GM23338 (cell line): ENCODE measurements around the gene WNT11. TPM values are rescaled to one million over a fixed set of nuclear protein-coding genes. Genes with fewer than 3 reads are reported as not detected.

Source experiments
- ATAC-seq: fragments of 200-7000 bp; cut with Tn5 transposase; 3 replicates; pipeline ENCODE4 v1.9.1; 2020
- DNase-seq: peaks from one replicate; pipeline ENCODE4 v3.0.0-alpha.2; 2015; ENCODE audit warnings: low spot score
- H2AFZ ChIP-seq: fragments of 200-600 bp; sonication (generic); 2 replicates; pipeline ENCODE4 v1.8.0; 2016; ENCODE audit warnings: antibody characterized with exemption, mild to moderate bottlenecking, moderate library complexity
- H3F3A ChIP-seq: fragments of 200-600 bp; sonication (generic); replicated peaks from 2 replicates; pipeline ENCODE4 v1.8.0; 2017; ENCODE audit warnings: antibody characterized with exemption, mixed run types, low read depth
- H3K27ac ChIP-seq: fragments of 200-600 bp; sonication (generic); 2 replicates; pipeline ENCODE4 v1.6.1; 2016; ENCODE audit warnings: low read depth
- H3K27me3 ChIP-seq: fragments of 200-600 bp; sonication (generic); 2 replicates; pipeline ENCODE4 v1.8.0; 2016; ENCODE audit warnings: mild to moderate bottlenecking, mixed run types, moderate library complexity; ENCODE audit not compliant: insufficient read depth
- H3K36me3 ChIP-seq: fragments of 200-600 bp; sonication (generic); 2 replicates; pipeline ENCODE4 v1.8.0; 2016; ENCODE audit warnings: mild to moderate bottlenecking; ENCODE audit not compliant: insufficient read depth
- H3K4me1 ChIP-seq: fragments of 200-600 bp; sonication (generic); 2 replicates; pipeline ENCODE4 v1.8.0; 2016; ENCODE audit warnings: mild to moderate bottlenecking, moderate library complexity; ENCODE audit not compliant: insufficient read depth
- H3K4me2 ChIP-seq: fragments of 200-600 bp; sonication (generic); 2 replicates; pipeline ENCODE4 v1.7.1; 2017; ENCODE audit warnings: mixed run types
- H3K4me3 ChIP-seq: fragments of 200-600 bp; sonication (generic); 2 replicates; pipeline ENCODE4 v1.6.1; 2016; ENCODE audit warnings: mixed run types
- H3K79me2 ChIP-seq: fragments of 200-600 bp; sonication (generic); replicated peaks from 2 replicates; pipeline ENCODE4 v1.8.0; 2017; ENCODE audit warnings: mild to moderate bottlenecking; ENCODE audit not compliant: insufficient read depth
- H3K9me2 ChIP-seq: fragments of 200-600 bp; sonication (generic); 2 replicates; pipeline ENCODE4 v1.8.0; 2017; ENCODE audit not compliant: insufficient read depth
- H4K20me1 ChIP-seq: fragments of 200-600 bp; sonication (generic); replicated peaks from 2 replicates; pipeline ENCODE4 v1.8.0; 2017; ENCODE audit warnings: mild to moderate bottlenecking; ENCODE audit not compliant: insufficient read depth
- H3K27ac Mint-ChIP-seq: 2 replicates; pipeline ENCODE4 v1.8.0; 2020; ENCODE audit warnings: inconsistent platforms, mild to moderate bottlenecking, moderate library complexity, mixed read lengths
- H3K27me3 Mint-ChIP-seq: 3 replicates; pipeline ENCODE4 v1.8.0; 2022; ENCODE audit warnings: low read depth, mild to moderate bottlenecking, moderate library complexity, mixed read lengths, inconsistent platforms; ENCODE audit not compliant: insufficient read depth, poor library complexity
- H3K36me3 Mint-ChIP-seq: 3 replicates; pipeline ENCODE4 v1.8.0; 2021; ENCODE audit warnings: low read depth, mild to moderate bottlenecking, inconsistent platforms, moderate library complexity, mixed read lengths
- H3K4me1 Mint-ChIP-seq: 3 replicates; pipeline ENCODE4 v1.8.0; 2020; ENCODE audit warnings: mild to moderate bottlenecking, inconsistent platforms, mixed read lengths
- H3K4me3 Mint-ChIP-seq: 3 replicates; pipeline ENCODE4 v1.8.0; 2021; ENCODE audit warnings: moderate library complexity, mild to moderate bottlenecking, inconsistent platforms, mixed read lengths
- H3K9me3 Mint-ChIP-seq: 3 replicates; pipeline ENCODE4 v1.8.0; 2020; ENCODE audit warnings: moderate library complexity, mild to moderate bottlenecking, inconsistent platforms, mixed read lengths
- EZH2phosphoT487 ChIP-seq: fragments of 200-600 bp; sonication (generic); IDR thresholded peaks from one replicate; pipeline ENCODE4 v1.8.1; 2018; ENCODE audit warnings: antibody characterized with exemption; ENCODE audit not compliant: unreplicated experiment
- NANOG ChIP-seq: IDR thresholded peaks from 2 replicates; pipeline ENCODE4 v1.6.1; 2016; ENCODE audit warnings: antibody characterized with exemption, borderline replicate concordance
- STAT1 ChIP-seq: IDR thresholded peaks from one replicate; pipeline ENCODE4 v1.6.1; 2016; ENCODE audit warnings: antibody characterized with exemption; ENCODE audit not compliant: unreplicated experiment
- polyA plus RNA-seq: library from polyadenylated mRNA; unstranded; fragments of >200 nt; fragmentation: Nextera tagmentation; extraction: Ambion mirVana; gene quantifications from 2 replicates; pipeline ENCODE4 v1.2.1, GENCODE V29; 2016
- total RNA-seq: library from RNA; depleted of rRNA; stranded (reverse); fragments of >200 nt; shearing (Covaris generic); gene quantifications from 2 replicates; pipeline ENCODE4 v1.2.3, GENCODE V29; 2014
- TF ChIP-seq, protein P1 (sequence below): fragments of 250-450 bp; sonication (Bioruptor Pico); IDR thresholded peaks from 2 replicates; pipeline ENCODE4 v1.5.0; 2020; ENCODE audit warnings: mild to moderate bottlenecking, moderate library complexity
- TF ChIP-seq, protein P2 (sequence below): IDR thresholded peaks from one replicate; pipeline ENCODE4 v1.6.1; 2018; ENCODE audit warnings: antibody characterized with exemption; ENCODE audit not compliant: unreplicated experiment
- TF ChIP-seq, protein P3 (sequence below), 2 experiments: fragments of 200-600 bp in 1 of 2; sonication (generic) in 1 of 2; conservative IDR thresholded peaks; 2 replicates each; pipeline versions ENCODE4 v1.5.1 to v1.6.1; 2016 to 2017; ENCODE audit warnings: antibody characterized with exemption in 2 of 2, low read depth in 2 of 2, mild to moderate bottlenecking in 2 of 2, moderate library complexity in 1 of 2

Gene WNT11
- total and polyA plus RNA-seq, 2 experiments from 2014 or later = 0.44 to 0.56 TPM

DNA sequence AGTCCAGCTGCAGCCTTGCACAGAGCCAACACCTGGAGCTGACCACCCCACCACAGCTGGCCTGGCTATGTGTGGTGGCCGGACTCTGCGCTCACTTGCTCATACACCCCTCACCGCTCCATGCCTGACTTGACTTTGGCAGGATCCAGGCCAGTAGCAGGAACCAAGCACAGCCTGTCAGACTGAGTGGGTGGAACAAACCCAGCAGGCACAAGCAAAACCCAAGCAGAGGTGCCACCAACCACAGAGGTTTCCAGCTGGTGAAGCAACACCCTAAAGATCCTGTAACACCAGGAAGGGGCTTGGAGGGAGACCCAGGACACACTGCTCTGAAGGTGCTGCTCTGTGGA is 44.9 kb upstream of the WNT11 start:
- no peak overlapping the region for H3K4me2 ChIP-seq

DNA sequence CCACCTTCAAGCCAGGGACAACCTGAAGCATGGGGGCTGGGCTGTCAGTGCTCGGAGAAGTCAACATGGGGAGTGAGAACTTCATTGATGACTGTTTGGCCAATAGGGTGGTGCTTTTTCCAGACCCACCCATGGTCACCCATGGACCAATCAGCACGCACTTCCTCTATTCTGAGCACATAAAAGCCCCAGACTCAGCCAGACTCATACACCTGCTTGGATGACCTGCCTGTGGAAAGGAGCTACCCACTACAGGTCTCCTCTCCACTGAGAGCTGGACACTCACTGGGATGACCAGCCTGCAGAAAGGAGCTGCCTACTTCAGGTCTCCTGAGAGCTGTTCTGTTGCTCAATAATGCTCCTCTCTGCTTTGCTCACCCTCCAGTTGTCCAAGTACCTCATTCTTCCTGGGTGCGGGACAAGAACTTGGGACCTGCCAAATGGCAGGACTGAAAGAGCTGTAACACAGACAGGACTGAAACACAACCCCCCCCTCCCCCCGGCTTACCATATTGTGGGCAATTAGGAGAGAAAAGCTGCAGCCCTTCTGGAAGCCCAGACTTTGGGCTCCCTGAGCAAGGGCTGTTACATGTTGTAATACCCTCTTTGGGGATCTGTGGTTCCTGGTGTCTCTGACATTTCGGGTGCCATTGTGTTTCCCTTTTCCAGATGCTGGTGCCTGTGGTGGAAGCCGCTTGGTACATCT is 44.4 kb upstream of the WNT11 start:
- ATAC-seq (no peak), DNase-seq (no peak)
- Histone ChIP-seq H3K27me3 (no peaks in the 10 kb centered on the region), H3K36me3 (no peaks in the 10 kb centered on the region), H3F3A (no peaks in the 10 kb centered on the region), H3K79me2 (no peaks in the 10 kb centered on the region), H4K20me1 (no peaks in the 10 kb centered on the region), H3K4me3 (no peak overlapping the region), H3K27ac (no peak overlapping the region), H3K4me1 (no peaks in the 10 kb centered on the region), H3K9me2 (no peaks in the 10 kb centered on the region), H3K4me2 (no peak overlapping the region), H2AFZ (no peak overlapping the region)
- Mint-ChIP-seq H3K4me1 (no peaks in the 10 kb centered on the region; the same call in 2 of the 3 replicates), H3K4me3 (no peak overlapping the region), H3K27me3 (peaks cover 2% of the 10 kb centered on the region), H3K9me3 (peaks cover 27% of the 10 kb centered on the region), H3K27ac (no peak overlapping the region), H3K36me3 (peaks cover 3% of the 10 kb centered on the region; the same call in 1 of the 3 replicates)
- TF ChIP-seq, protein P1, sequence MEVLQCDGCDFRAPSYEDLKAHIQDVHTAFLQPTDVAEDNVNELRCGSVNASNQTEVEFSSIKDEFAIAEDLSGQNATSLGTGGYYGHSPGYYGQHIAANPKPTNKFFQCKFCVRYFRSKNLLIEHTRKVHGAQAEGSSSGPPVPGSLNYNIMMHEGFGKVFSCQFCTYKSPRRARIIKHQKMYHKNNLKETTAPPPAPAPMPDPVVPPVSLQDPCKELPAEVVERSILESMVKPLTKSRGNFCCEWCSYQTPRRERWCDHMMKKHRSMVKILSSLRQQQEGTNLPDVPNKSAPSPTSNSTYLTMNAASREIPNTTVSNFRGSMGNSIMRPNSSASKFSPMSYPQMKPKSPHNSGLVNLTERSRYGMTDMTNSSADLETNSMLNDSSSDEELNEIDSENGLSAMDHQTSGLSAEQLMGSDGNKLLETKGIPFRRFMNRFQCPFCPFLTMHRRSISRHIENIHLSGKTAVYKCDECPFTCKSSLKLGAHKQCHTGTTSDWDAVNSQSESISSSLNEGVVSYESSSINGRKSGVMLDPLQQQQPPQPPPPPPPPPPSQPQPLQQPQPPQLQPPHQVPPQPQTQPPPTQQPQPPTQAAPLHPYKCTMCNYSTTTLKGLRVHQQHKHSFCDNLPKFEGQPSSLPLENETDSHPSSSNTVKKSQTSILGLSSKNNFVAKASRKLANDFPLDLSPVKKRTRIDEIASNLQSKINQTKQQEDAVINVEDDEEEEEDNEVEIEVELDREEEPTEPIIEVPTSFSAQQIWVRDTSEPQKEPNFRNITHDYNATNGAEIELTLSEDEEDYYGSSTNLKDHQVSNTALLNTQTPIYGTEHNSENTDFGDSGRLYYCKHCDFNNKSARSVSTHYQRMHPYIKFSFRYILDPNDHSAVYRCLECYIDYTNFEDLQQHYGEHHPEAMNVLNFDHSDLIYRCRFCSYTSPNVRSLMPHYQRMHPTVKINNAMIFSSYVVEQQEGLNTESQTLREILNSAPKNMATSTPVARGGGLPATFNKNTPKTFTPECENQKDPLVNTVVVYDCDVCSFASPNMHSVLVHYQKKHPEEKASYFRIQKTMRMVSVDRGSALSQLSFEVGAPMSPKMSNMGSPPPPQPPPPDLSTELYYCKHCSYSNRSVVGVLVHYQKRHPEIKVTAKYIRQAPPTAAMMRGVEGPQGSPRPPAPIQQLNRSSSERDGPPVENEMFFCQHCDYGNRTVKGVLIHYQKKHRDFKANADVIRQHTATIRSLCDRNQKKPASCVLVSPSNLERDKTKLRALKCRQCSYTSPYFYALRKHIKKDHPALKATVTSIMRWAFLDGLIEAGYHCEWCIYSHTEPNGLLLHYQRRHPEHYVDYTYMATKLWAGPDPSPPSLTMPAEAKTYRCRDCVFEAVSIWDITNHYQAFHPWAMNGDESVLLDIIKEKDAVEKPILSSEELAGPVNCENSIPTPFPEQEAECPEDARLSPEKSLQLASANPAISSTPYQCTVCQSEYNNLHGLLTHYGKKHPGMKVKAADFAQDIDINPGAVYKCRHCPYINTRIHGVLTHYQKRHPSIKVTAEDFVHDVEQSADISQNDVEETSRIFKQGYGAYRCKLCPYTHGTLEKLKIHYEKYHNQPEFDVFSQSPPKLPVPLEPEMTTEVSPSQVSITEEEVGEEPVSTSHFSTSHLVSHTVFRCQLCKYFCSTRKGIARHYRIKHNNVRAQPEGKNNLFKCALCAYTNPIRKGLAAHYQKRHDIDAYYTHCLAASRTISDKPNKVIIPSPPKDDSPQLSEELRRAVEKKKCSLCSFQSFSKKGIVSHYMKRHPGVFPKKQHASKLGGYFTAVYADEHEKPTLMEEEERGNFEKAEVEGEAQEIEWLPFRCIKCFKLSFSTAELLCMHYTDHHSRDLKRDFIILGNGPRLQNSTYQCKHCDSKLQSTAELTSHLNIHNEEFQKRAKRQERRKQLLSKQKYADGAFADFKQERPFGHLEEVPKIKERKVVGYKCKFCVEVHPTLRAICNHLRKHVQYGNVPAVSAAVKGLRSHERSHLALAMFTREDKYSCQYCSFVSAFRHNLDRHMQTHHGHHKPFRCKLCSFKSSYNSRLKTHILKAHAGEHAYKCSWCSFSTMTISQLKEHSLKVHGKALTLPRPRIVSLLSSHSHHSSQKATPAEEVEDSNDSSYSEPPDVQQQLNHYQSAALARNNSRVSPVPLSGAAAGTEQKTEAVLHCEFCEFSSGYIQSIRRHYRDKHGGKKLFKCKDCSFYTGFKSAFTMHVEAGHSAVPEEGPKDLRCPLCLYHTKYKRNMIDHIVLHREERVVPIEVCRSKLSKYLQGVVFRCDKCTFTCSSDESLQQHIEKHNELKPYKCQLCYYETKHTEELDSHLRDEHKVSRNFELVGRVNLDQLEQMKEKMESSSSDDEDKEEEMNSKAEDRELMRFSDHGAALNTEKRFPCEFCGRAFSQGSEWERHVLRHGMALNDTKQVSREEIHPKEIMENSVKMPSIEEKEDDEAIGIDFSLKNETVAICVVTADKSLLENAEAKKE (CRISPR knock-in tag) = no peak

More for the DNA sequence above, 44.9 kb upstream of the WNT11 start:
- DNase-seq (no peak), ATAC-seq (no peak)
- no peak overlapping the region for H3K4me3 Mint-ChIP-seq
- H3K4me1 Mint-ChIP-seq = no peaks in the 10 kb centered on the region; the same call in 2 of the 3 replicates
- H3K9me3 Mint-ChIP-seq = peaks cover 27% of the 10 kb centered on the region
- H3K4me1 ChIP-seq = no peaks in the 10 kb centered on the region
- TF ChIP-seq NANOG (no peak), EZH2phosphoT487 (no peak), STAT1 (no peak)
- TF ChIP-seq, protein P2, sequence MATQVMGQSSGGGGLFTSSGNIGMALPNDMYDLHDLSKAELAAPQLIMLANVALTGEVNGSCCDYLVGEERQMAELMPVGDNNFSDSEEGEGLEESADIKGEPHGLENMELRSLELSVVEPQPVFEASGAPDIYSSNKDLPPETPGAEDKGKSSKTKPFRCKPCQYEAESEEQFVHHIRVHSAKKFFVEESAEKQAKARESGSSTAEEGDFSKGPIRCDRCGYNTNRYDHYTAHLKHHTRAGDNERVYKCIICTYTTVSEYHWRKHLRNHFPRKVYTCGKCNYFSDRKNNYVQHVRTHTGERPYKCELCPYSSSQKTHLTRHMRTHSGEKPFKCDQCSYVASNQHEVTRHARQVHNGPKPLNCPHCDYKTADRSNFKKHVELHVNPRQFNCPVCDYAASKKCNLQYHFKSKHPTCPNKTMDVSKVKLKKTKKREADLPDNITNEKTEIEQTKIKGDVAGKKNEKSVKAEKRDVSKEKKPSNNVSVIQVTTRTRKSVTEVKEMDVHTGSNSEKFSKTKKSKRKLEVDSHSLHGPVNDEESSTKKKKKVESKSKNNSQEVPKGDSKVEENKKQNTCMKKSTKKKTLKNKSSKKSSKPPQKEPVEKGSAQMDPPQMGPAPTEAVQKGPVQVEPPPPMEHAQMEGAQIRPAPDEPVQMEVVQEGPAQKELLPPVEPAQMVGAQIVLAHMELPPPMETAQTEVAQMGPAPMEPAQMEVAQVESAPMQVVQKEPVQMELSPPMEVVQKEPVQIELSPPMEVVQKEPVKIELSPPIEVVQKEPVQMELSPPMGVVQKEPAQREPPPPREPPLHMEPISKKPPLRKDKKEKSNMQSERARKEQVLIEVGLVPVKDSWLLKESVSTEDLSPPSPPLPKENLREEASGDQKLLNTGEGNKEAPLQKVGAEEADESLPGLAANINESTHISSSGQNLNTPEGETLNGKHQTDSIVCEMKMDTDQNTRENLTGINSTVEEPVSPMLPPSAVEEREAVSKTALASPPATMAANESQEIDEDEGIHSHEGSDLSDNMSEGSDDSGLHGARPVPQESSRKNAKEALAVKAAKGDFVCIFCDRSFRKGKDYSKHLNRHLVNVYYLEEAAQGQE = no peak
- TF ChIP-seq, protein P3, sequence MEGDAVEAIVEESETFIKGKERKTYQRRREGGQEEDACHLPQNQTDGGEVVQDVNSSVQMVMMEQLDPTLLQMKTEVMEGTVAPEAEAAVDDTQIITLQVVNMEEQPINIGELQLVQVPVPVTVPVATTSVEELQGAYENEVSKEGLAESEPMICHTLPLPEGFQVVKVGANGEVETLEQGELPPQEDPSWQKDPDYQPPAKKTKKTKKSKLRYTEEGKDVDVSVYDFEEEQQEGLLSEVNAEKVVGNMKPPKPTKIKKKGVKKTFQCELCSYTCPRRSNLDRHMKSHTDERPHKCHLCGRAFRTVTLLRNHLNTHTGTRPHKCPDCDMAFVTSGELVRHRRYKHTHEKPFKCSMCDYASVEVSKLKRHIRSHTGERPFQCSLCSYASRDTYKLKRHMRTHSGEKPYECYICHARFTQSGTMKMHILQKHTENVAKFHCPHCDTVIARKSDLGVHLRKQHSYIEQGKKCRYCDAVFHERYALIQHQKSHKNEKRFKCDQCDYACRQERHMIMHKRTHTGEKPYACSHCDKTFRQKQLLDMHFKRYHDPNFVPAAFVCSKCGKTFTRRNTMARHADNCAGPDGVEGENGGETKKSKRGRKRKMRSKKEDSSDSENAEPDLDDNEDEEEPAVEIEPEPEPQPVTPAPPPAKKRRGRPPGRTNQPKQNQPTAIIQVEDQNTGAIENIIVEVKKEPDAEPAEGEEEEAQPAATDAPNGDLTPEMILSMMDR (conservative IDR thresholded peaks at IDR 0.05; ENCODE audit: low read depth in 2 of 2) = no peak
- H3K27ac Mint-ChIP-seq = no peak overlapping the region
- H4K20me1 ChIP-seq = no peaks in the 10 kb centered on the region
- H3K27me3 Mint-ChIP-seq = peaks cover 2% of the 10 kb centered on the region
- H3K79me2 ChIP-seq = no peaks in the 10 kb centered on the region
- no peak overlapping the region for H2AFZ ChIP-seq
- no peaks in the 10 kb centered on the region for H3K36me3 ChIP-seq
- H3K27me3 ChIP-seq = no peaks in the 10 kb centered on the region
- peaks cover 3% of the 10 kb centered on the region; the same call in 1 of the 3 replicates for H3K36me3 Mint-ChIP-seq
- H3K4me3 ChIP-seq = no peak overlapping the region
- H3F3A ChIP-seq = no peaks in the 10 kb centered on the region
- H3K9me2 ChIP-seq = no peaks in the 10 kb centered on the region
- no peak overlapping the region for H3K27ac ChIP-seq
